ENCODE results near the gene USP31. TPM values are rescaled to one million over a fixed set of nuclear protein-coding genes. Genes with fewer than 3 reads are reported as not detected.

Gene USP31
- total RNA-seq, 6 experiments from 2014 or later, result 5.0 to 6.2 (median 5.8) TPM

DNA sequence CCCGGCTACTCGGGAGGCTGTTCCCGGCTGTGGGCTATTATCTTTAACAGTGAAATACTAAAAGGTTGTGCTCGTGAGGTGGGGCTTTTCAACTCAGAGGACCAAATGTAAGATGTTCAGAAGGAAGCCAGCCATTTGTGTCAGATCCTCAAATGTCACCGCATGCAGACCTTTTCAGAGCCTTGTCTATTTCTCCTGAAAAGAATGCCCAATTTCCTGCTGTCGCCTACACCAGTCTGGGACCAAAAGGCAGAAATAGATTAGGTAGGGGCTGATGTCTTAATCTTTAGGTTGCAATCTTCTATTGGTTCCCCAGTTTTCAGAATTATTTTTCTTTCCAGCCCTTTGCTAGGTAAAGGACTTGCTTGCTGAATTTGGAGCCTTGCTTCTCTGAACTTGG lies 8.9 kb upstream of the USP31 start:
- no peaks in the 10 kb centered on the region for H3K9me3 Mint-ChIP-seq
- DNase-seq, result no peak
- TF ChIP-seq, protein P1, sequence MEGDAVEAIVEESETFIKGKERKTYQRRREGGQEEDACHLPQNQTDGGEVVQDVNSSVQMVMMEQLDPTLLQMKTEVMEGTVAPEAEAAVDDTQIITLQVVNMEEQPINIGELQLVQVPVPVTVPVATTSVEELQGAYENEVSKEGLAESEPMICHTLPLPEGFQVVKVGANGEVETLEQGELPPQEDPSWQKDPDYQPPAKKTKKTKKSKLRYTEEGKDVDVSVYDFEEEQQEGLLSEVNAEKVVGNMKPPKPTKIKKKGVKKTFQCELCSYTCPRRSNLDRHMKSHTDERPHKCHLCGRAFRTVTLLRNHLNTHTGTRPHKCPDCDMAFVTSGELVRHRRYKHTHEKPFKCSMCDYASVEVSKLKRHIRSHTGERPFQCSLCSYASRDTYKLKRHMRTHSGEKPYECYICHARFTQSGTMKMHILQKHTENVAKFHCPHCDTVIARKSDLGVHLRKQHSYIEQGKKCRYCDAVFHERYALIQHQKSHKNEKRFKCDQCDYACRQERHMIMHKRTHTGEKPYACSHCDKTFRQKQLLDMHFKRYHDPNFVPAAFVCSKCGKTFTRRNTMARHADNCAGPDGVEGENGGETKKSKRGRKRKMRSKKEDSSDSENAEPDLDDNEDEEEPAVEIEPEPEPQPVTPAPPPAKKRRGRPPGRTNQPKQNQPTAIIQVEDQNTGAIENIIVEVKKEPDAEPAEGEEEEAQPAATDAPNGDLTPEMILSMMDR (IDR thresholded peaks at IDR 0.05), result no peak
- H3K27me3 Mint-ChIP-seq (ENCODE audit: insufficient read depth), result peaks cover 19% of the 10 kb centered on the region
- H3K4me1 Mint-ChIP-seq (ENCODE audit: low read depth), result no peaks in the 10 kb centered on the region
- H3K36me3 Mint-ChIP-seq (ENCODE audit: low read depth), result no peaks in the 10 kb centered on the region
- no peak overlapping the region for H3K27ac Mint-ChIP-seq
- H3K4me3 Mint-ChIP-seq, result no peak overlapping the region

DNA sequence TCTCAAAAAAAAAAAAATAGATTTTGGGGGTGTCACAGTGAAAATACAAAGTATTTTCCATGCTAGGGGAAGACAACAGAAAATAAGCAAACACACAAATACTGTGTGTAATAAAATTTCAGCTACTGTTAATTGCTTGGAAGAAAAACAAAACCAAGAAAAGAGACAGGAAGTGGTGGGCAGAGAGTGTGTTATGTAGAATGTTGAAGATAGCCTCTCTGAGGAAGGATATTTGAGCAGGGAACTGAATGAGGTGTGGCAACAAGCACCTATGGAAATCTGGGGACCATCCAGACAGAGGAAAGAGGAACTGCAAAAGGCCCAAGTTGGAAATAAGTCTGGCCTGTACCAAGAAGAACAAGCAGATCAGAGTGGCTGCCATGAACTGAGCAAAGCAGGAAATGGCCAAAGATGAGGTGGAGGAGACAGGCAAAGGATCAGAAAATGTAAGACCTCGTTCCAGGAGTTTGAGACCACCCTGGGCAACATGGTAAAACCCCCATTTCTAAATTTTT lies 7.8 kb upstream of the USP31 start:
- TF ChIP-seq, protein P1 (IDR thresholded peaks at IDR 0.05), result no peak
- no peaks in the 10 kb centered on the region for H3K9me3 Mint-ChIP-seq
- peaks cover 15% of the 10 kb centered on the region for H3K27me3 Mint-ChIP-seq (ENCODE audit: insufficient read depth)
- H3K27ac Mint-ChIP-seq, result no peak overlapping the region
- H3K4me1 Mint-ChIP-seq (ENCODE audit: low read depth), result no peaks in the 10 kb centered on the region
- no peak for DNase-seq
- no peak overlapping the region for H3K4me3 Mint-ChIP-seq
- no peaks in the 10 kb centered on the region for H3K36me3 Mint-ChIP-seq (ENCODE audit: low read depth)

GRCh38 chr16:23156110-23156509 lies 6.9 kb upstream of the USP31 start:
- H3K27me3 Mint-ChIP-seq (ENCODE audit: insufficient read depth), result peaks cover 15% of the 10 kb centered on the region
- H3K4me1 Mint-ChIP-seq (ENCODE audit: low read depth), result no peaks in the 10 kb centered on the region
- TF ChIP-seq, protein P1 (IDR thresholded peaks at IDR 0.05), result no peak
- DNase-seq, result no peak
- H3K27ac Mint-ChIP-seq, result no peak overlapping the region
- no peak overlapping the region for H3K4me3 Mint-ChIP-seq
- H3K9me3 Mint-ChIP-seq, result no peaks in the 10 kb centered on the region
- no peaks in the 10 kb centered on the region for H3K36me3 Mint-ChIP-seq (ENCODE audit: low read depth)

DNA sequence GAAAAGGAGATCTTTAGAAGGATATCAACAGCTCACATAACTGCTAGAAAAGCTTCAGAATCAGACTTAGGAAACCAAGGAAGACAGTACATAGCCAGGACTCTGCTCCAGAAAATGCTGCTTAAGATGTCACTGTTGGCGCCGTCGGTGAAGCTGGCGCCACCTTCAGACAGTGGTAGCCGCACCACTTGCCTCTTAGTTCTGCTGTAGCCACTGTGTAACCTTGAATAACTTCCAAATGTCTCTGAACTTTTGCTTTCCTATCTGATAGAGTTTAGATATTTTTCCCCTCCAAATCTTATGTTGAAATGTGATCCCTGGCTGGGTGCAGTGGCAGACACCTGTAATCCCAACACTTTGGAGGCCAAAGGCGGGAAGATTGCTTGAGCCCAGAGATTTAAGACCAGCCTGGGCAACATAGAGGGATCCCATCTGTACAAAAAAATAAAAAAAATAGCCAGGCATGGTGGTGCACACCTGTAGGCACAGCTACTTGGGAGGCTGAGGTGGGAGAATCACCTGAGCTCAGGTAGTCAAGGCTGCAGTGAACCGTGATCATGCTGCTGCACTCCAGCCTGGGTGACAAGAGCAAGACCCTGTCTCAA lies 6.3 kb upstream of the USP31 start:
- no peak overlapping the region for H3K27ac Mint-ChIP-seq

DNA sequence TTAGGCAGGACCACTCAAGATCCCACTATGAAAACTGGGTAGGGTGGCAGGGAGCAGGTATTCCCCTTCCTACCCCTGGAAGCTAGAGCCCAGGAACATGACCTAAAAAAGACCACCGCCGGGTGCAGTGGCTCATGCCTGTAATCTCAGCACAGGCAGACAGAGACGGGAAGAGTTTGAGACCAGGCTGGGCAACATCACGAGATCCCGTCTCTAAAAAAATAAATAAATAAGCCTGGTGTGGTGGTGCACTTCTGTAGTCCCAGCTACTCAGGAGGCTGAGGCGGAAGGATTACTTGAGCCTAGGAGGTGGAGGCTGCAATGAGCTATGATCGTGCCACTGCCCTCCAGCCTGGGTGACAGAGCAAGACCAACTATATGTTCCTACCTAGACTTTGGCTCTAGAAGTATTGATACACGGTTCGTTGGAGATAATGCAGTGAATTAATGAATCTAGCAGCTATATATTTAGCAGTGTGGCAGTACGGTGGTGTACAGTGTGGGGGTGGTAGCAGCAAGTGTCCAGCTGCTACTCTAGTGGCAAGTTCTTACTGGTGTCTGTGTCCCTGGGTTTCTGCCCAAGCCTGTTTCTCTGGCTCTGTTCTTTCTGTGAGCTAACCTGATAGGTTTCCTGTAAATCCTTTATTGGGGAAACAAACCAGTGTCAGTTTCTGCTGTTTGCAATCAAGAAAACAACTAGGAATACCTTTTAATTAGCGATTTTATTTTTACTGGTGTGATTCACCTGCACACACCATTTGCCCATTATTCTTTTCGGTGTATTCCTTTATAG lies 3.3 kb upstream of the USP31 start:
- Mint-ChIP-seq H3K4me1 (ENCODE audit: low read depth) (peaks cover 15% of the 10 kb centered on the region), H3K36me3 (ENCODE audit: low read depth) (no peaks in the 10 kb centered on the region), H3K27ac (no peak overlapping the region), H3K27me3 (ENCODE audit: insufficient read depth) (peaks cover 10% of the 10 kb centered on the region), H3K9me3 (no peaks in the 10 kb centered on the region), H3K4me3 (no peak overlapping the region)
- no peak for DNase-seq
- TF ChIP-seq, protein P1 (IDR thresholded peaks at IDR 0.05), result no peak

More for the DNA sequence above, 6.3 kb upstream of the USP31 start:
- Mint-ChIP-seq H3K9me3 (no peaks in the 10 kb centered on the region), H3K4me3 (no peak overlapping the region), H3K27me3 (ENCODE audit: insufficient read depth) (peaks cover 14% of the 10 kb centered on the region), H3K36me3 (ENCODE audit: low read depth) (no peaks in the 10 kb centered on the region), H3K4me1 (ENCODE audit: low read depth) (no peaks in the 10 kb centered on the region)
- TF ChIP-seq, protein P1 (IDR thresholded peaks at IDR 0.05), result peak; percentile 44
- DNase-seq, result no peak

Measured in HFFc6 (cell line).